Smooth muscle cell (in vitro differentiated cells): ENCODE data around the gene CKAP5. TPM values are rescaled to one million over a fixed set of nuclear protein-coding genes. Genes with fewer than 3 reads are reported as not detected.
A peak's percentile ranks its signal among the peaks of the same experiment; 100 is the strongest.
"Not testable (repeated sequence)": the region's sequence is repeated elsewhere in the genome, so short reads cannot be mapped to it uniquely, and the experiment has no call there.

Source experiments
- DNase-seq: peaks from one replicate; lab custom pipeline; 2025; ENCODE audit not compliant: unreplicated experiment; lab: John Stamatoyannopoulos, UW
- H2AFZ ChIP-seq: fragments of 200-600 bp; sonication (generic); 2 replicates; pipeline ENCODE4 v1.6.0; 2016; ENCODE audit warnings: antibody characterized with exemption, low read depth, mild to moderate bottlenecking
- H3F3A ChIP-seq: fragments of 200-600 bp; sonication (generic); 2 replicates; pipeline ENCODE4 v1.6.0; 2017; ENCODE audit warnings: antibody characterized with exemption, low read depth
- H3K27ac ChIP-seq: fragments of 200-600 bp; sonication (generic); 2 replicates; pipeline ENCODE4 v1.5.1; 2016; ENCODE audit warnings: low read depth, mild to moderate bottlenecking
- H3K27me3 ChIP-seq: fragments of 200-600 bp; sonication (generic); 2 replicates; pipeline ENCODE4 v1.6.1; 2016; ENCODE audit warnings: low read depth, mild to moderate bottlenecking
- H3K36me3 ChIP-seq: fragments of 200-600 bp; sonication (generic); 2 replicates; pipeline ENCODE4 v1.5.1; 2016; ENCODE audit warnings: low read depth
- H3K4me1 ChIP-seq: fragments of 200-600 bp; sonication (generic); 2 replicates; pipeline ENCODE4 v1.5.1; 2016; ENCODE audit warnings: low read depth
- H3K4me2 ChIP-seq: fragments of 200-600 bp; sonication (generic); 2 replicates; pipeline ENCODE4 v1.6.0; 2016; ENCODE audit warnings: mild to moderate bottlenecking
- H3K4me3 ChIP-seq: fragments of 200-600 bp; sonication (generic); 2 replicates; pipeline ENCODE4 v1.5.1; 2016; ENCODE audit warnings: mild to moderate bottlenecking
- H3K79me2 ChIP-seq: fragments of 200-600 bp; sonication (generic); 2 replicates; pipeline ENCODE4 v1.6.0; 2016; ENCODE audit warnings: low read depth, mild to moderate bottlenecking
- H3K9ac ChIP-seq: fragments of 200-600 bp; sonication (generic); 2 replicates; pipeline ENCODE4 v1.6.0; 2016; ENCODE audit warnings: low read depth
- H3K9me3 ChIP-seq: fragments of 200-600 bp; sonication (generic); replicated peaks from 2 replicates; pipeline ENCODE4 v1.5.1; 2016; ENCODE audit warnings: low read depth
- H4K20me1 ChIP-seq: fragments of 200-600 bp; sonication (generic); 2 replicates; pipeline ENCODE4 v1.6.0; 2016; ENCODE audit warnings: low read depth
- WGBS: methylation state at CpG from one replicate; pipeline ENCODE4 v1.1.7; 2016; ENCODE audit warnings: low lambda C conversion rate; 5-methylcytosine and 5-hydroxymethylcytosine counted together
- polyA plus RNA-seq: library from polyadenylated mRNA; unstranded; fragments of >200 nt; fragmentation: Nextera tagmentation; extraction: Ambion mirVana; gene quantifications from 2 replicates; pipeline ENCODE4 v1.2.1, GENCODE V29; 2016
- total RNA-seq: library from RNA; depleted of rRNA; stranded (reverse); fragments of >200 nt; gene quantifications from 2 replicates; pipeline ENCODE4 v1.2.3, GENCODE V29; 2014
- TF ChIP-seq, protein P1 (sequence below): fragments of 200-600 bp; sonication (generic); IDR thresholded peaks from 2 replicates; pipeline ENCODE4 v1.5.1; 2017; ENCODE audit warnings: borderline replicate concordance, mild to moderate bottlenecking, antibody characterized with exemption; ENCODE audit not compliant: insufficient read depth, poor library complexity, severe bottlenecking

The CKAP5 gene
- total and polyA plus RNA-seq, 2 experiments from 2014 or later: 24.5 to 57.0 TPM

DNA sequence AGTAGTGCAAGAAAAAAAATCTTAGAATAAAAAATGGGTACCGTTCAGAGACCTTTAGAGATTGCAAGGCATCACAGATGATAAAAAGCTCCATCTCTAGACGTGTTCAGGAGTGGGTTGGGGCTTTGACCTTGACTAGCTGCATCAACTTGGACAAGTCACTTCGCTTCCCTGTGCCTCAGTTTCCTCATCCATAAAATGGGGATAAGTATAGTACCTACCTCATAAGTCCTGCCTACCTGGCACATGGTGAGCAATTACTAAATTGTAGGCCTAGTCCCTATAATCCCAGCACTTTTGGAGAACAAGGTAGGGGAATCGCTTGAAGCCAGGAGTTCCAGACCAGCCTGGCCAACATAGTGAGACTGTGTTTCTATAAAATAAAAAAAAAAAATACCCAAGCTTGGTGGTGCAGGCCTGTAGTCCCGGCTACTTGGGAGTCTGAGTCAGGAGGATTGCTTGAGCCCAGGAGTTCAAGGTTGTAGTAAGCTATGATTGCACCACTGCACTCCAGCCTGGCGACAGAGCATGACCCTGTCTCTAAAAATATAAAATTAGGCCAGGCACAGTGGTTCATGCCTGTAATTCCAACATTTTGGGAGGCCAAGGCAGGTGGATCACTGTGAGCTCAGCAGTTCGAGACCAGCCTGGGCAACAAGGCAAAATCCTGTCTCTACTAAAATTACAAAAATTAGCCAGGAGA is 133.1 kb downstream of the CKAP5 start:
- peaks cover 5% of the 10 kb centered on the region for H3F3A ChIP-seq
- no peak for DNase-seq
- WGBS: 90% methylated on average over 7 of the region's 7 CpGs
- H3K4me3 ChIP-seq: no peak overlapping the region
- no peak overlapping the region for H3K27ac ChIP-seq
- no peaks in the 10 kb centered on the region for H4K20me1 ChIP-seq
- no peaks in the 10 kb centered on the region for H3K79me2 ChIP-seq
- peaks cover 4% of the 10 kb centered on the region for H3K4me1 ChIP-seq
- H3K36me3 ChIP-seq: no peaks in the 10 kb centered on the region
- H3K9ac ChIP-seq: no peak overlapping the region
- TF ChIP-seq, protein P1, sequence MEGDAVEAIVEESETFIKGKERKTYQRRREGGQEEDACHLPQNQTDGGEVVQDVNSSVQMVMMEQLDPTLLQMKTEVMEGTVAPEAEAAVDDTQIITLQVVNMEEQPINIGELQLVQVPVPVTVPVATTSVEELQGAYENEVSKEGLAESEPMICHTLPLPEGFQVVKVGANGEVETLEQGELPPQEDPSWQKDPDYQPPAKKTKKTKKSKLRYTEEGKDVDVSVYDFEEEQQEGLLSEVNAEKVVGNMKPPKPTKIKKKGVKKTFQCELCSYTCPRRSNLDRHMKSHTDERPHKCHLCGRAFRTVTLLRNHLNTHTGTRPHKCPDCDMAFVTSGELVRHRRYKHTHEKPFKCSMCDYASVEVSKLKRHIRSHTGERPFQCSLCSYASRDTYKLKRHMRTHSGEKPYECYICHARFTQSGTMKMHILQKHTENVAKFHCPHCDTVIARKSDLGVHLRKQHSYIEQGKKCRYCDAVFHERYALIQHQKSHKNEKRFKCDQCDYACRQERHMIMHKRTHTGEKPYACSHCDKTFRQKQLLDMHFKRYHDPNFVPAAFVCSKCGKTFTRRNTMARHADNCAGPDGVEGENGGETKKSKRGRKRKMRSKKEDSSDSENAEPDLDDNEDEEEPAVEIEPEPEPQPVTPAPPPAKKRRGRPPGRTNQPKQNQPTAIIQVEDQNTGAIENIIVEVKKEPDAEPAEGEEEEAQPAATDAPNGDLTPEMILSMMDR: no peak
- no peaks in the 10 kb centered on the region for H3K9me3 ChIP-seq
- H3K27me3 ChIP-seq: no peaks in the 10 kb centered on the region
- no peak overlapping the region for H3K4me2 ChIP-seq
- H2AFZ ChIP-seq: no peak overlapping the region

DNA sequence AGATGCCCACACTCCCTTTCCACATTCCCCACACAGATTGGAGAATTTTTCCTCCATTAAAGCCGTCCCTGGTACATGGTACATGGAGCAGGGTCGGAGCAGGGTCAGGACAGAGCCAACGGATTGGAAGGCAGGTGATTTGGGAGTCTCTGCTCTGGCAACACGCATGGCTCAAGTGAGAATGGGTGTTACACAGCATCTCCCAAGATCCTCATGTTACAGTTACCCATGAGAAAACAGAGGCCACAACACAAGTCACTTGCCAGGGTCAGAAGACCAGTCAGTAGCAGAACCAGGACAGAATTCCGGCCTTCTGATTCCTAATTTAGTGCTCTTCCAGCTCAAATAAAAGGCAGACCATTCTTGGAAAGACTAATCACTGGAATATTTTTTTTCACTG is 134.8 kb downstream of the CKAP5 start:
- peaks cover 5% of the 10 kb centered on the region for H3F3A ChIP-seq
- H2AFZ ChIP-seq: no peak overlapping the region
- peak overlapping the region; percentile 63 for H3K27ac ChIP-seq
- TF ChIP-seq, protein P1: no peak
- no peaks in the 10 kb centered on the region for H3K36me3 ChIP-seq
- no peak for DNase-seq
- WGBS: 93% methylated on average over 5 of the region's 5 CpGs
- no peaks in the 10 kb centered on the region for H3K27me3 ChIP-seq
- H3K79me2 ChIP-seq: no peaks in the 10 kb centered on the region
- H3K4me1 ChIP-seq: peaks cover 4% of the 10 kb centered on the region
- no peaks in the 10 kb centered on the region for H3K9me3 ChIP-seq
- H4K20me1 ChIP-seq: no peaks in the 10 kb centered on the region
- H3K9ac ChIP-seq: peak overlapping the region; percentile 17
- no peak overlapping the region for H3K4me3 ChIP-seq
- no peak overlapping the region for H3K4me2 ChIP-seq

DNA sequence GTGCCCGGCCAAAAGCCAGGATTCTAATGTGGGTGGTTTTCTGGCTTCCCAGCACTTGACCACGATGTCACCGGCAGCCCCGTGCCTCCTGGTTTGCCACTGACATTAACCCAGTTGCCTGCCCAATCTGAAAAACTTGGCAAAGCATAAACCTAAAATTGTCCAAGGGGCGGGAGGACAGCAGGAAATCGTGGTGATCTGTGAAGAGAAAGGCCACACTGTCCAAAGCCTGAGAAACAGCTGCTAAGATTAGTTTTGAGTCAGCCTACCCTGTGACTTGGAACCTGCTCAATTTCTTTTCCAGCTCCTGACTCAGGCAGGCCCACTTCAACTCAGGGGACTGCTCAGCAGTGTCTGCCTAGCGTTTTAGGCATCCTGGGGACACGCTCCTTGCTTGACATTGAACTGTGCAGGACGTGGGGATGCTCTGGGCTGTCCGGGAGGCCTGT is 135.2 kb downstream of the CKAP5 start:
- DNase-seq: no peak
- Histone ChIP-seq H3K4me3 (no peak overlapping the region), H3K79me2 (no peaks in the 10 kb centered on the region), H3K36me3 (no peaks in the 10 kb centered on the region), H3K9ac (peak overlapping the region; percentile 17), H3K4me1 (peaks cover 4% of the 10 kb centered on the region), H3K4me2 (no peak overlapping the region), H3K27me3 (no peaks in the 10 kb centered on the region), H3F3A (peaks cover 5% of the 10 kb centered on the region), H4K20me1 (no peaks in the 10 kb centered on the region), H2AFZ (no peak overlapping the region), H3K27ac (peak overlapping the region; percentile 63), H3K9me3 (no peaks in the 10 kb centered on the region)
- TF ChIP-seq, protein P1: no peak
- WGBS: 72% methylated on average over 10 of the region's 10 CpGs

DNA sequence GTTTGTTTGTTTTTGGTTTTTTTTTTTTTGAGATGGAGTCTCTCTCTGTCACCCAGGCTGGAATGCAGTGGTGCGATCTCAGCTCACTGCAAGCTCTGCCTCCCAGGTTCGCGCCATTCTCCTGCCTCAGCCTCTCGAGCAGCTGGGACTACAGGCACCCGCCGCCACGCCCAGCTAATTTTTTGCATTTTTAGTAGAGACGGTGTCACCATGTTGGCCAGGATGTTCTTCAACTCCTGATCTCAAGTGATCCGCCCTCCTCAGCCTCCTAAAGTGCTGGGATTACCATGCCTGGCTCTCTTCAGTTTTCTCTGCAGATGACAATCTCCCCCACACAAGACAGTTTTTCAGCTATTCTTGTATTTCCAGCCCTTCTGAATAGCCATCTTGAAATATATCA is 136.7 kb downstream of the CKAP5 start:
- H3K4me3 ChIP-seq, H3K36me3 ChIP-seq, H3K9ac ChIP-seq, H4K20me1 ChIP-seq, H3K4me2 ChIP-seq, H3F3A ChIP-seq, H3K27me3 ChIP-seq, H3K4me1 ChIP-seq, H3K9me3 ChIP-seq, DNase-seq, H2AFZ ChIP-seq, H3K27ac ChIP-seq, H3K79me2 ChIP-seq: not testable (repeated sequence)
- WGBS: 86% methylated on average over 9 of the region's 9 CpGs
